GM21367 (cell line): ENCODE measurements around the gene E2F2.

ENCODE experiments used
- ATAC-seq: cut with Tn5 transposase; IDR thresholded peaks from one replicate; pipeline ENCODE4 v1.9.1; 2021; ENCODE audit not compliant: unreplicated experiment

E2F2 gene

GRCh38 chr1:23485002-23485332, 46.1 kb downstream of the E2F2 start:
- no peak for ATAC-seq

GRCh38 chr1:23484253-23485001, 46.6 kb downstream of the E2F2 start:
- peak; percentile 50 for ATAC-seq

- ATAC-seq = no peak
Observed at GRCh38 chr1:23483321-23484252, 47.4 kb downstream of the E2F2 start, which contains the start of gene ASAP3. TSS of gene ASAP3 (minus strand) at chr1:23484179. CDS start at chr1:23484133, 46 bp downstream.

- ATAC-seq = no peak
Observed at GRCh38 chr1:23481904-23482303, 49.1 kb downstream of the E2F2 start.

- no peak for ATAC-seq
Observed at GRCh38 chr1:23481026-23481597, 49.9 kb downstream of the E2F2 start.

- no peak for ATAC-seq
Observed at GRCh38 chr1:23480187-23481025, 50.6 kb downstream of the E2F2 start.

- ATAC-seq = no peak
Observed at GRCh38 chr1:23479666-23479941, 51.4 kb downstream of the E2F2 start.

- no peak for ATAC-seq
Observed at GRCh38 chr1:23478896-23479665, 52.0 kb downstream of the E2F2 start.

- ATAC-seq = no peak
Observed at GRCh38 chr1:23477359-23478144, 53.5 kb downstream of the E2F2 start.

GRCh38 chr1:23475641-23476040, 55.4 kb downstream of the E2F2 start:
- no peak for ATAC-seq

- ATAC-seq = no peak
Observed at GRCh38 chr1:23475134-23475628, 55.9 kb downstream of the E2F2 start.

- ATAC-seq = no peak
Observed at GRCh38 chr1:23473037-23473800, 57.8 kb downstream of the E2F2 start.

- ATAC-seq = no peak
Observed at GRCh38 chr1:23472351-23473036, 58.5 kb downstream of the E2F2 start.

GRCh38 chr1:23471473-23472075, 59.5 kb downstream of the E2F2 start:
- ATAC-seq = no peak

GRCh38 chr1:23470282-23471070, 60.6 kb downstream of the E2F2 start:
- ATAC-seq = no peak

GRCh38 chr1:23469372-23469982, 61.6 kb downstream of the E2F2 start:
- no peak for ATAC-seq
